Head of caudate nucleus (tissue), 42 donors: Measurements from ENCODE around the gene CD96.
"Not testable (repeated sequence)": the region's sequence is repeated elsewhere in the genome, so short reads cannot be mapped to it uniquely, and the experiment has no call there.

Source experiments
- DNase-seq, 42 donors: peaks; one replicate each; pipeline versions ENCODE4 v3.0.0 to v3.0.0-alpha.2; 2020 to 2021; ENCODE audit warnings: mixed read lengths in 7 of 42
- intact Hi-C: fragments of 100-400 bp; cut with DNase I; formaldehyde crosslinking; loops from one replicate; pipeline ENCODE4 v1.15.0; 2022

Gene CD96

GRCh38 chr3:111541911-111542483, at the start of gene CD96:
Gene CD96 (plus strand): TSS chr3:111542197. CDS start chr3:111542249, 52 bp downstream.
- intact Hi-C loops: no loop called here
- no peak for DNase-seq

DNA sequence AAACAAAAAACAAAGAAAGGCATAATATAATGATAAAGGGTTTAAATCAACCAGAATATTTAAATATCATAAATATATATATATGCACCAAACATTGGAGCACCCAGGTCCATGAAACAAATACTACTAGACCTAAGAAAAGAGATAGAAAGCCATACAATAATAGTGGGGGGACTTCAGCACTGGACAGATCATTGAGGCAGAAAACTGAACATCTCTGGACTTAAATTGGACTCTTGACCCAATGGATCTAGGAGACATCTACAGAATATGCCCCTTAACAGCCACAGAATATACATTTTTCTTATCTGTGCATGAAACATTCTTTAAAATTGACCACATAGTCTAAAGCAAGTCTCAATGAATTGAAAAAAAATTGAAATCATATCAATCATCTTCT, 48.7 kb upstream of the CD96 start:
- DNase-seq: no peak
- intact Hi-C loops: no loop called here

DNA sequence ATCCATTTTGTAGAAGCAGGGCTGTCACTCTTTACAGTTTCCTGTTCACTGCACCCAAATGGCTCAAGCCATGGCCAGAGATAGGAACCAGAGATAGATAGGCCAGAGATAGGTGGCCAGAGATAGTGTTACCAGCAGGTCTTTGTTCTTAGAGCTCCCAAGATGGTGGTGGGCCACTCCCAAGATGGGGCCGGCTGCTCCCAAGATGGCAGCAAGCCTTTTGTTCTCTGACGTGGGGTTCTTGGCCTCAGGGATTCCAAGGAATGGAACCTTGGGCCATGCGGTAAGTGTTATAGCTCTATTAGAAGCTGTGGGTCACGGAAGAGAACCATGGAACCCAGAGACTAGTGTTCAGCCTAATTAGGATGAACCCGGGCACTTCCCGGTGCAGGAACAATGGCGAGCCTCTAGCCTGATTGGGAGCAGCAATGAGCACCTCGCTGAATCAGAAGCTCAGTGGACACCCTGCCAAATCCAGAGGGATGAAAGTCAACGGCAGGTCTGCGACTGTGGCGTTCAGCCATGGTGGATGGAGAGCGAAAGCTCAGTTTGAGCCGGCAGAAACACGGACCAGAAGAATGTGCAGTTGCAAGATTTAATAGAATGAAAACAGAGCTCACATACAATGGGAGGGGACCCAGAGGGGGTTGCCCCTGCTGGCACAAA, 45.0 kb upstream of the CD96 start:
- DNase-seq: no peak
- intact Hi-C loops: no loop called here

- intact Hi-C loops: no loop called here
Measured at GRCh38 chr3:111498022-111498421, 44.0 kb upstream of the CD96 start.

GRCh38 chr3:111506435-111506834, 35.6 kb upstream of the CD96 start:
- intact Hi-C loops: no loop called here

More at GRCh38 chr3:111498022-111498421, 44.0 kb upstream of the CD96 start:
- DNase-seq: no peak

DNA sequence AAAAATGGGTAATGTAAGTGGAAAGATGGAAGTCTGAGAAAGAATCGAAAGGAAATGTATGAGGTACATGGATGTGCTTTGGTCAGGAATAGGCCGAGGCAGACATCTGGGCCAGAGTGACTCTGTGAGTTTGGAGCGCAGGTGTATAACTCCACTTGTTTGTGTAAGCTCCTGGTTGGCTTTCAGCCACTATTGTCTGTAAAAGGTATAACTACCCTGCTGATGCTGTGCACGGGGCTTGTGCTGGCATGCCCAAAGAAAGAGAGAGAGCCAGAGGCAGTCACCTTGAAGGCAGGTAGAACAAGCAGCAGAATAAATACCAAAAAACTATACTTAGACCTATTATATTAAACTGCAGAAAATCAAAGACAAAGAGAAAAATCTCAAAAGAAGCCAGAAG, 32.7 kb upstream of the CD96 start:
- intact Hi-C loops: no loop called here
- DNase-seq: no peak

More at GRCh38 chr3:111506435-111506834, 35.6 kb upstream of the CD96 start:
- DNase-seq: no peak

GRCh38 chr3:111517801-111518200, 24.2 kb upstream of the CD96 start:
- DNase-seq: no peak

GRCh38 chr3:111519178-111519855, 22.7 kb upstream of the CD96 start:
- DNase-seq: no peak
- intact Hi-C loops: no loop called here

More at GRCh38 chr3:111517801-111518200, 24.2 kb upstream of the CD96 start:
- intact Hi-C loops: no loop called here

DNA sequence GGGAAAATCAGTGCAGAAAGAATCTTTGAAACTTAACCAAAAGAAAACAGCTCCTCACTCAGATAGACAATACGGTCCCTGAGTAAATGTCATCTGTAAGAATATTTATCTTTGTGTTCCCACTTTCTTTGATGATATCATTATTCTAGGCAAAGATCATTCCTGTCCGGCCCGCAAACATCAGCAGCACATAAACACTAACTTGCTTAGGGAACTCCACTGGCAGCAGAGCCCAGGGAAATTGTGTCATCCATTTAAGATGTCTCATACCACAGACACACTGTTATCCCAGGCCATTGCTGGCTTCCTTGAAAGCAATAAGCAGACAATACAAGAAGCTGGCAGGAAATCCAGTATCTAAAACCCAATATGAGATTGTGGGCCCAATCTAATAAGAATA, 20.1 kb upstream of the CD96 start:
- intact Hi-C loops: no loop called here
- DNase-seq: no peak

DNA sequence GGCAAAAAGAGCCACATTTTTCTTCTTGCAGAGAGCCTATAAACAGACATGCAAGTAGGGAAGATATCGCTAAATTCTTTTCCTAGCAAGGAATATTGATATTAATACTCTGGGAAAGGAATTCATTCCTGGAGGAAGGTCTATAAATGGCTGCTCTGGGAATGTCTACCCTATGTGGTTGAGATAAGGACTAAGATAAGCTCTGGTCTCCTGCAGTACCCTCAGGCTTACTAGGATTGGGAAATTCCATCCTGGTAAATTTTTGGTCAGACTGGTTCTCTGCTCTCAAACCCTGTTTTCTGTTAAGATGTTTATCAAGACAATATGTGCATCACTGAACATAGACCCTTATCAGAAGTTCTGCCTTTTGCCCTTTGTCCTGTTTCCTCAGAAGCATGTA, 17.5 kb upstream of the CD96 start:
- DNase-seq, intact Hi-C loops: not testable (repeated sequence)

- intact Hi-C loops: no loop called here
- no peak for DNase-seq
Measured at GRCh38 chr3:111531446-111531845, 10.6 kb upstream of the CD96 start.

- intact Hi-C loops: no loop called here
Measured at GRCh38 chr3:111534701-111535100, 7.3 kb upstream of the CD96 start.

DNA sequence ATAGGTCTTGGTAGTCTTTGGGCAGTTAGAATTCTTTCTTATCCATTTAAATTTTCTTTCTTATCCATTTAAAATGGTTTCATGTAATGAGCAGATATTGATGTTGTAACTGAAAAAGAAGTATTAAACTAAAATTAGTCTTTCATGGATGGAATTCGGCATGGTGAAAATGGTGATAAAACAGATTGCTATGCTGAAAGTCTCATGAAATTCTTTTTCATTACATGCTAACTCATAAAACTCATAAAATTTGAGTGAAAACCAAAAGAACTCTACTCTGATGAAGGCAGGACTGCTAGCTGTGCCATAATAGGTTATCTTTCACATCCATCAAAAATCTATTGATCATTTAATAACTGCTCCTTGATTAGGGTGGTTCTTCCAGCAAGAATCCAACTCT, 3.9 kb upstream of the CD96 start:
- intact Hi-C loops: no loop called here
- DNase-seq: no peak

More at GRCh38 chr3:111534701-111535100, 7.3 kb upstream of the CD96 start:
- DNase-seq: no peak

DNA sequence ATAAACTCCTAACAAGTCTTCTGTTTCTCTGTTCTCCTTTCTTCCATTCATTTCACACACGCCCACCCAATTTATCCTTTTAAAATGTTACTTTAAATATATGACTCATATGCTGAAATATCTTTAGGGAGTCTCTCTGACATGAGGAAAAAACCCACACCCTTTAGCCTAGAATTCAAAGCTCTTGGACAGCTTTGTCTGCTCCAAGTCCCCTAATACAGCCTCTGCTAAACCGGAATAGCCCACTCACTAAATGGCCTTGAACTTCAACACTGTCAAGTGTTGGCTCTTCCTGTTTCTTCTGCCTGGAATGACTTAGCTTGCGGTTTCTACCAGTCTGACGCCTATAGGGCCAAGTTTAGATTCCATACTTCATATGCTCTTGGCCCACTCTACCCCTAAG, 3.3 kb upstream of the CD96 start:
- intact Hi-C loops: no loop called here
- no peak for DNase-seq

DNA sequence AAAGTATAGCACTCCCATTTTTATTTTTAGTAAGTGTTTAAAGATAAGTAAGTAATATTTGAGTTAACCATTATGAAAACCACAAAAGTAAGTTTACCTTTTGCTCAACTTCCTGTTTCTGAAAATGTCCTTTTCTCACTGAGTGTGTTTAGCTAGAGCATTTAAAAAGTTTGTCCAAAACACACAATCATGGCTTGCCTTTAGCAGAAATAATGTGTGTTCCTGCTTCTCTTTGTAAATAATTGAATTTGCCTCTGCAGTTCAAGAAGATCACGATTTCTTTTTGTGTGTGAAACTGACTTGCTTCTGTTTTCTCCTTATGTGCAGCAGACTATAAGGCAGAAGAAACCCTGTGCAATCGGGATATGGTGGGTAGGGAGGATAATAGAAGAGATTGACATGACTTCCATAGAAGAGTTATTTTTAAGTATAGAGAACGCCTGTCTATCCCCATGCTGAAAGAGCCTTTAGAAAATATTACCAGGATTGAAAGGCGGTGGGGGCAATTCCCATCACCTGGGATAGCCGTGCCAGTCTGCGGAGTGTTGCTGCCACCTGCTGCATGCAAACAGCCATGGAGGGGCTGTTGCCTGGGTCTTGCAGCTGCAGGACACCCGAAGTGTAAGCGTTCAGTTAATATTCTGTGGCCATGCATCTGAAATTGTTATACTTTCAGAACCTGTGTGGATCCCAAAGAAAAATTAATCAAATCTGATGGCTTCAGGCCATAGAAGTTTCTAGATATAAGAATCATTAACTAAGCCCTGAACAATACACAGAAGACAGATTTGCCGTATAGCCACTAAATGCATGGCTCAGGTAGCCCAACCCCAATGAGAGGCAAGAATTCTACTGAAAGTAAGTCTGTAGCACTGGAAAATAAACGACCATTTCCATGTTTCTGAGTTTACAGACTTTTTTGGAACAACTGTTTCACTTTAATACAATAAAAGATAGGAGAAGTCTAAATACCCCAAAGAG, 2.4 kb upstream of the CD96 start:
- intact Hi-C loops: no loop called here
- peak; percentile 42 to 90 (median 70) for DNase-seq

- intact Hi-C loops: no loop called here
- no peak for DNase-seq
Measured at GRCh38 chr3:111541391-111541790, 606 bp upstream of the CD96 start.

- intact Hi-C loops: no loop called here
- DNase-seq: no peak
Measured at GRCh38 chr3:111542611-111543300, 759 bp downstream of the CD96 start.

DNA sequence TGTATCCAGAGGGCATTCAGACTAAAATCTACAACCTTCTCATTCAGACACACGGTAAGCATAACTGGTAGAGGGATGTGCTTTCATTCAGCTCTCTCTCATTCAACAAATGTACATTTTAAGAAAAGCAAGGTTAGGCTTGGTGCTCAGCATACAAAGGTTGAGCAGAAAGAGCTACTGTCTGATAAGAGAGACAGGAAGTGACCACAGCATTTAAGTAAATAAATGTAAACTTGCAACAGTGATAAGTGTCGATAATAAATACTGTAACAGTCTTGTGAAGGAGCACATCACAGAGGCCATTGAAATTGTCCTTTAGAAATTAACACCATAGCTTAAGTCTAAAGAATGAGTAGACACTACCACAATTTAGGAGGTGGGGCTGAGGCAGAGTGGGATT, 3.4 kb downstream of the CD96 start:
- no peak for DNase-seq
- intact Hi-C loops: no loop called here

DNA sequence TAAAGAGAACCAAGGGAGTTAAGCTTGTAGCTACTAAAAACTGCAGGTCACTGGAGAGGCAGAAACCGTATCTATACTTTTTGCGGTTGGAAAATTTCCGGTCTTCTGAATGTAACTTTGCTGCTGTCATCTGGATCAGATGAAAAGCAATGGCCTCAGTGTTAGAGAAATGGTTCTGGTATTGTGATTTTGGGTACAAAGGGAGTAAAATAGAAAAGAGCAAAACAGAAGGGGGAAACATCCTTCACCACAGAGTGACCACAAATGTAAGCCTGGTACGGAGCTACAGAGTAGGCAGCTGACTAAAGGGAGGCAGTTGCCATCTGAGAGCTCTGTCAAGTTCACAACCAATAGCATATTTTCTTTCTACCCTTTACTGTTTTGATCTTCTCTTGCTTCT, 5.6 kb downstream of the CD96 start:
- intact Hi-C loops: no loop called here
- DNase-seq: no peak
